GM18951 (cell line): ENCODE data around the gene RHBDL1.

Source experiments
- POLR2A ChIP-seq: IDR thresholded peaks from 4 replicates; pipeline ENCODE4 v1.6.1; 2011; ENCODE audit warnings: mild to moderate bottlenecking; ENCODE audit not compliant: insufficient read length, insufficient read depth; ENCODE audit errors: extremely low read depth
- in situ Hi-C: fragments of 300-500 bp; cut with MboI; formaldehyde crosslinking; loops from one replicate; pipeline ENCODE4 v1.12.0; 2022; ENCODE audit warnings: low sequenced_read_pairs, mixed read lengths, inconsistent platforms; ENCODE audit not compliant: unreplicated experiment

Gene RHBDL1

GRCh38 chr16:676913-677312 lies 1.4 kb downstream of the RHBDL1 start:
- TF ChIP-seq POLR2A = no peak
- in situ Hi-C loops = no loop called here

- TF ChIP-seq POLR2A = no peak
- in situ Hi-C loops = no loop called here
These were observed 2.1 kb downstream of the RHBDL1 start for GRCh38 chr16:677316-678190.

GRCh38 chr16:678209-678857 lies 2.9 kb downstream of the RHBDL1 start:
- in situ Hi-C loops = no loop called here
- TF ChIP-seq POLR2A = no peak

- in situ Hi-C loops = no loop called here
- TF ChIP-seq POLR2A = no peak
These were observed 3.7 kb downstream of the RHBDL1 start for GRCh38 chr16:678858-679813.

GRCh38 chr16:679814-680624 lies 4.5 kb downstream of the RHBDL1 start, which contains the start of gene STUB1:
Gene STUB1, plus strand, starts transcription at chr16:680410. Its CDS starts 116 bp downstream, at chr16:680526.
- in situ Hi-C loops = no loop called here
- peak; percentile 94 for TF ChIP-seq POLR2A

DNA sequence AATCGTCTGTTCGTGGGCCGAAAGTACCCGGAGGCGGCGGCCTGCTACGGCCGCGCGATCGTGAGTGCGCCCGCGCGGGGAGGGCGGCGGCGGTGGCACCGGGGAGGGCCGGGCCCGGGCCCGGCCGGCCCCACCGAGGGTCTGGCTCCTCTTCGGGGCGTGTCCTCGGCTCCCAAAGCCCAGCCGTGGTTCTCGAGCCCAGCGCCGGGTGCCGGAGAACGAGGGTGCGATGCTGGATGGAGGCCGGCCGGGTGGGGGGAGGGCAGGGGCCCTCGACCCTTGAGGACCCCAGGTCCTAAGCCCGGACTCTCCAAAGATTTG lies 5.1 kb downstream of the RHBDL1 start:
- in situ Hi-C loops = no loop called here
- no peak for TF ChIP-seq POLR2A

GRCh38 chr16:680967-681745 lies 5.7 kb downstream of the RHBDL1 start:
- in situ Hi-C loops = no loop called here
- TF ChIP-seq POLR2A = peak; percentile 24

DNA sequence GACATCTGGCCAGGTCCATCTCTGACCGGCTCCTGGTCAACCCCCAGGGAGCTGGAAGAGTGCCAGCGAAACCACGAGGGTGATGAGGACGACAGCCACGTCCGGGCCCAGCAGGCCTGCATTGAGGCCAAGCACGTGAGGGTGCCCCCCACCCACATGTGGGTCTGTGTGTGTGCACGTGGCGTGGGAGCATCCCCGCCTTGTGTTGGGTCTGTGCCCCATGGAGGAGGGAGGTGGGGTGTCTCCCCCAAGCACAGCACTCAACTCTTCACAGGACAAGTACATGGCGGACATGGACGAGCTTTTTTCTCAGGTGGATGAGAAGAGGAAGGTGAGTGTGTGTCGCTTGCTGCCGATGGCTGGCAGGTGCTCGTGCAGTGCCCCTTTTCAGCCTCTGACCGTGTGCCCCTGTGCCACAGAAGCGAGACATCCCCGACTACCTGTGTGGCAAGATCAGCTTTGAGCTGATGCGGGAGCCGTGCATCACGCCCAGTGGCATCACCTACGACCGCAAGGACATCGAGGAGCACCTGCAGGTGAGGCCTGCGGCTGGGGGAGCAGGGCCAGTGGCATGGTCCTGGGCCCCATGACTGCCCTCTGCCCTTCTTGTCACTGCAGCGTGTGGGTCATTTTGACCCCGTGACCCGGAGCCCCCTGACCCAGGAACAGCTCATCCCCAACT lies 6.4 kb downstream of the RHBDL1 start:
- in situ Hi-C loops = no loop called here
- no peak for TF ChIP-seq POLR2A

GRCh38 chr16:682493-683395 lies 7.3 kb downstream of the RHBDL1 start:
- in situ Hi-C loops = no loop called here
- no peak for TF ChIP-seq POLR2A

- TF ChIP-seq POLR2A = no peak
These were observed 8.1 kb downstream of the RHBDL1 start for GRCh38 chr16:683396-684070.

More at GRCh38 chr16:683396-684070, 8.1 kb downstream of the RHBDL1 start:
- in situ Hi-C loops = no loop called here
